Ovary (tissue), 3 donors: ENCODE data around the gene KLHL22.

Source experiments
- EP300 ChIP-seq: sonication (generic); formaldehyde crosslinking; IDR thresholded peaks from one replicate; pipeline ENCODE4 v1.6.1; 2017; ENCODE audit warnings: antibody characterized with exemption
- POLR2A ChIP-seq: fragments of 450-650 bp; IDR thresholded peaks from one replicate; pipeline ENCODE4 v1.6.1; 2017; ENCODE audit warnings: antibody characterized with exemption, mild to moderate bottlenecking, moderate library complexity
- TF ChIP-seq, protein P1 (sequence below), 3 donors: fragments of 450-650 bp in 2 of 3; fragments of 200-600 bp in 1 of 3; IDR thresholded peaks; one replicate each; pipeline versions ENCODE4 v1.5.1 to v1.8.0; 2016 to 2022; ENCODE audit warnings: antibody characterized with exemption in 3 of 3, mild to moderate bottlenecking in 1 of 3
- donor health status: DM: no; HTN: no; CAD: no.

DNA sequence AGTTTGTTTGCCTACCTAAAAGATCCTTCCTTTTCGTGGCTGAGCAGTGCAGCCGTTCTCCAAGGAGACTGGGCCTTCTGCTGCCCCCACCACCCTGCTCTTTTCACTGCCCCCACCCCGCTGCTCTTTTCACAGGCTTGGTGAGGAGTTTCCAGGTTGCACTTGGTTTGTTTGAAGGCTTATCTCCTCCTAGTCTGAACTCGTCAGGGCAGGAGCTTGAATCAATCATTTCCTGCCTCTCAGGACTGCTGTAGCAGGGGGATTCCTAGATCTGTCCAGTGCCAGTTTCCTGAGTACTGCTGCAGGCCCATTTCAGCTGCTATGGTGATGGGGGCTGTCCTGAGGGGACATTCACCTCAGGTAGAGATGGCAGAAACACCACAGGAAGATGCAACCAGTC lies 21.8 kb upstream of the KLHL22 start:
- TF ChIP-seq, protein P1, sequence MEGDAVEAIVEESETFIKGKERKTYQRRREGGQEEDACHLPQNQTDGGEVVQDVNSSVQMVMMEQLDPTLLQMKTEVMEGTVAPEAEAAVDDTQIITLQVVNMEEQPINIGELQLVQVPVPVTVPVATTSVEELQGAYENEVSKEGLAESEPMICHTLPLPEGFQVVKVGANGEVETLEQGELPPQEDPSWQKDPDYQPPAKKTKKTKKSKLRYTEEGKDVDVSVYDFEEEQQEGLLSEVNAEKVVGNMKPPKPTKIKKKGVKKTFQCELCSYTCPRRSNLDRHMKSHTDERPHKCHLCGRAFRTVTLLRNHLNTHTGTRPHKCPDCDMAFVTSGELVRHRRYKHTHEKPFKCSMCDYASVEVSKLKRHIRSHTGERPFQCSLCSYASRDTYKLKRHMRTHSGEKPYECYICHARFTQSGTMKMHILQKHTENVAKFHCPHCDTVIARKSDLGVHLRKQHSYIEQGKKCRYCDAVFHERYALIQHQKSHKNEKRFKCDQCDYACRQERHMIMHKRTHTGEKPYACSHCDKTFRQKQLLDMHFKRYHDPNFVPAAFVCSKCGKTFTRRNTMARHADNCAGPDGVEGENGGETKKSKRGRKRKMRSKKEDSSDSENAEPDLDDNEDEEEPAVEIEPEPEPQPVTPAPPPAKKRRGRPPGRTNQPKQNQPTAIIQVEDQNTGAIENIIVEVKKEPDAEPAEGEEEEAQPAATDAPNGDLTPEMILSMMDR (IDR thresholded peaks at IDR 0.05): no peak
- TF ChIP-seq POLR2A: no peak
- TF ChIP-seq EP300: no peak
